ENCODE measurements around the gene SLC12A3. TPM values are rescaled to one million over a fixed set of nuclear protein-coding genes. Genes with fewer than 3 reads are reported as not detected.
"Not testable (repeated sequence)": the region's sequence is repeated elsewhere in the genome, so short reads cannot be mapped to it uniquely, and the experiment has no call there.

SLC12A3 gene
- polyA plus RNA-seq, 2 of the 4 experiments (the other 2 are of a cell fraction), result 0.08 to 0.09 TPM

DNA sequence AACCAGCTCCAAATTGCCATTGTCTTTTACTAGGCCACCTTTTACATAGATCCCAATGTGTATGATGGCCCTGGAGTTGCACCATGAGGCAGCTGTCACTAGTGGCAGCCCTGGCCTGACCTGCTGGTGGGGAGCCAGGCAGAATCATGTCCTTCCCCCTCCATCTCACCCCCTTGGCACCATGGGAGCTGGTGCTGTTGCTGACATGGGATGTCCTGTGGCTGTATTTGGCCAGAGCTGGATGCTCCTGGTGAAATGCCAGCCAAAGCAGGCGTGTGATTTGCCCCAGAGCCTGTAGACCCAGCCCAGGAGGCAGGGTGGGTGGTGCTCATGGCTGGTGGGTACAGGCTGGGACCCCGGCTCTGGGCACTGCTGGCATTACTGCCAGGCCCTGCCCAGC is 18.6 kb downstream of the SLC12A3 start:
- ATAC-seq (no peak; a peak in 1 of 6 replicates), DNase-seq (ENCODE audit: low read depth in 1 of 2, low spot score in 1 of 2) (no peak), FAIRE-seq (no peak)
- Histone ChIP-seq H3K4me2 (no peak overlapping the region), H3K4me3 (no peak overlapping the region), H3K9me3 (no peaks in the 10 kb centered on the region), H3K27ac (no peak overlapping the region), H3K4me1 (no peaks in the 10 kb centered on the region)
- whole genome bisulfite sequencing (ENCODE audit: missing lambda C conversion rate), result 57% methylated on average over 1 of the region's 2 CpGs
- TF ChIP-seq, protein P1, sequence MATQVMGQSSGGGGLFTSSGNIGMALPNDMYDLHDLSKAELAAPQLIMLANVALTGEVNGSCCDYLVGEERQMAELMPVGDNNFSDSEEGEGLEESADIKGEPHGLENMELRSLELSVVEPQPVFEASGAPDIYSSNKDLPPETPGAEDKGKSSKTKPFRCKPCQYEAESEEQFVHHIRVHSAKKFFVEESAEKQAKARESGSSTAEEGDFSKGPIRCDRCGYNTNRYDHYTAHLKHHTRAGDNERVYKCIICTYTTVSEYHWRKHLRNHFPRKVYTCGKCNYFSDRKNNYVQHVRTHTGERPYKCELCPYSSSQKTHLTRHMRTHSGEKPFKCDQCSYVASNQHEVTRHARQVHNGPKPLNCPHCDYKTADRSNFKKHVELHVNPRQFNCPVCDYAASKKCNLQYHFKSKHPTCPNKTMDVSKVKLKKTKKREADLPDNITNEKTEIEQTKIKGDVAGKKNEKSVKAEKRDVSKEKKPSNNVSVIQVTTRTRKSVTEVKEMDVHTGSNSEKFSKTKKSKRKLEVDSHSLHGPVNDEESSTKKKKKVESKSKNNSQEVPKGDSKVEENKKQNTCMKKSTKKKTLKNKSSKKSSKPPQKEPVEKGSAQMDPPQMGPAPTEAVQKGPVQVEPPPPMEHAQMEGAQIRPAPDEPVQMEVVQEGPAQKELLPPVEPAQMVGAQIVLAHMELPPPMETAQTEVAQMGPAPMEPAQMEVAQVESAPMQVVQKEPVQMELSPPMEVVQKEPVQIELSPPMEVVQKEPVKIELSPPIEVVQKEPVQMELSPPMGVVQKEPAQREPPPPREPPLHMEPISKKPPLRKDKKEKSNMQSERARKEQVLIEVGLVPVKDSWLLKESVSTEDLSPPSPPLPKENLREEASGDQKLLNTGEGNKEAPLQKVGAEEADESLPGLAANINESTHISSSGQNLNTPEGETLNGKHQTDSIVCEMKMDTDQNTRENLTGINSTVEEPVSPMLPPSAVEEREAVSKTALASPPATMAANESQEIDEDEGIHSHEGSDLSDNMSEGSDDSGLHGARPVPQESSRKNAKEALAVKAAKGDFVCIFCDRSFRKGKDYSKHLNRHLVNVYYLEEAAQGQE (IDR thresholded peaks at IDR 0.05), result no peak
- TF ChIP-seq, protein P2, sequence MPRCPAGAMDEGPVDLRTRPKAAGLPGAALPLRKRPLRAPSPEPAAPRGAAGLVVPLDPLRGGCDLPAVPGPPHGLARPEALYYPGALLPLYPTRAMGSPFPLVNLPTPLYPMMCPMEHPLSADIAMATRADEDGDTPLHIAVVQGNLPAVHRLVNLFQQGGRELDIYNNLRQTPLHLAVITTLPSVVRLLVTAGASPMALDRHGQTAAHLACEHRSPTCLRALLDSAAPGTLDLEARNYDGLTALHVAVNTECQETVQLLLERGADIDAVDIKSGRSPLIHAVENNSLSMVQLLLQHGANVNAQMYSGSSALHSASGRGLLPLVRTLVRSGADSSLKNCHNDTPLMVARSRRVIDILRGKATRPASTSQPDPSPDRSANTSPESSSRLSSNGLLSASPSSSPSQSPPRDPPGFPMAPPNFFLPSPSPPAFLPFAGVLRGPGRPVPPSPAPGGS (IDR thresholded peaks at IDR 0.05), result no peak
- TF ChIP-seq MAZ (IDR thresholded peaks at IDR 0.05; ENCODE audit: borderline replicate concordance, low read depth, low read length) (no peak), RARB (CRISPR knock-in tag; IDR thresholded peaks at IDR 0.05) (no peak), HOXB13 (CRISPR knock-in tag; IDR thresholded peaks at IDR 0.05; ENCODE audit: low read depth) (no peak)
- ChIA-PET POLR2A (no interaction called here), CTCF (interaction anchor here (1.2 to 1.9 kb wide), 2 partner anchors 17 to 90 kb away, joined by 4 to 10 read pairs; no protein-coding TSS in a partner anchor)

DNA sequence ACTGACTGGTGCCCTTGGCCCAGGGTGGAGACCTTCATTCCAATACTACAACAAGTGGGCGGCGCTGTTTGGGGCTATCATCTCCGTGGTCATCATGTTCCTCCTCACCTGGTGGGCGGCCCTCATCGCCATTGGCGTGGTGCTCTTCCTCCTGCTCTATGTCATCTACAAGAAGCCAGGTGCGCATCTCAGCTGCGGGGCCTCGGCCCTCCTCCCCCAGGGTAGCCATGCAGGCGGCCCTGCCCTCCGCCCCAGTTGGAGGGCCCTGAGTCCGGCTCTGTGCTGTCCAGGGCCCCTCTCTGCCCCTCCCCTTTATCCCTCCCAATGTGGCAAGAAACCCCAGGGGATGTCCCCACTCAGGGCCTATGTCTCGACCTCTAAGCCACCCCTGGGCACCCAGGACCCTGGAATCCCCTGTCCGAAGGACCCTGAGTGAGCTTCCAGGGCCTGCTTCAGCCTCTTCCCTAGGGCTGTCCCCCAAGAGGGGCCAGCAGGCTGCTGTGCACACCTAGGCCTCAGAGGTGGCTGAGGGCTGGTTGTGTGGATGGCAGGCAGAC is 19.1 kb downstream of the SLC12A3 start:
- no peak for ATAC-seq
- no peaks in the 10 kb centered on the region for H3K9me3 ChIP-seq
- ChIA-PET POLR2A (no interaction called here), CTCF (interaction anchor here (1.2 to 1.9 kb wide), 2 partner anchors 17 to 91 kb away, joined by 4 to 10 read pairs; no protein-coding TSS in a partner anchor)
- DNase-seq (ENCODE audit: low read depth in 1 of 2, low spot score in 1 of 2), result no peak
- no peak overlapping the region for H3K4me3 ChIP-seq
- no peaks in the 10 kb centered on the region for H3K4me1 ChIP-seq
- no peak overlapping the region for H3K4me2 ChIP-seq
- no peak for FAIRE-seq
- no peak for TF ChIP-seq CHD4 (IDR thresholded peaks at IDR 0.05; ENCODE audit: borderline replicate concordance)
- TF ChIP-seq CEBPB (IDR thresholded peaks at IDR 0.05), result no peak
- no peak for TF ChIP-seq GATA3 (IDR thresholded peaks at IDR 0.05; ENCODE audit: borderline replicate concordance)
- TF ChIP-seq, protein P3, sequence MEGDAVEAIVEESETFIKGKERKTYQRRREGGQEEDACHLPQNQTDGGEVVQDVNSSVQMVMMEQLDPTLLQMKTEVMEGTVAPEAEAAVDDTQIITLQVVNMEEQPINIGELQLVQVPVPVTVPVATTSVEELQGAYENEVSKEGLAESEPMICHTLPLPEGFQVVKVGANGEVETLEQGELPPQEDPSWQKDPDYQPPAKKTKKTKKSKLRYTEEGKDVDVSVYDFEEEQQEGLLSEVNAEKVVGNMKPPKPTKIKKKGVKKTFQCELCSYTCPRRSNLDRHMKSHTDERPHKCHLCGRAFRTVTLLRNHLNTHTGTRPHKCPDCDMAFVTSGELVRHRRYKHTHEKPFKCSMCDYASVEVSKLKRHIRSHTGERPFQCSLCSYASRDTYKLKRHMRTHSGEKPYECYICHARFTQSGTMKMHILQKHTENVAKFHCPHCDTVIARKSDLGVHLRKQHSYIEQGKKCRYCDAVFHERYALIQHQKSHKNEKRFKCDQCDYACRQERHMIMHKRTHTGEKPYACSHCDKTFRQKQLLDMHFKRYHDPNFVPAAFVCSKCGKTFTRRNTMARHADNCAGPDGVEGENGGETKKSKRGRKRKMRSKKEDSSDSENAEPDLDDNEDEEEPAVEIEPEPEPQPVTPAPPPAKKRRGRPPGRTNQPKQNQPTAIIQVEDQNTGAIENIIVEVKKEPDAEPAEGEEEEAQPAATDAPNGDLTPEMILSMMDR (IDR thresholded peaks at IDR 0.05), result no peak
- TF ChIP-seq POLR2AphosphoS2 (conservative IDR thresholded peaks at IDR 0.05; ENCODE audit: low read length), result no peak
- no peak for TF ChIP-seq PHF8 (IDR thresholded peaks at IDR 0.05; ENCODE audit: borderline replicate concordance, low read depth)
- TF ChIP-seq, protein P4, sequence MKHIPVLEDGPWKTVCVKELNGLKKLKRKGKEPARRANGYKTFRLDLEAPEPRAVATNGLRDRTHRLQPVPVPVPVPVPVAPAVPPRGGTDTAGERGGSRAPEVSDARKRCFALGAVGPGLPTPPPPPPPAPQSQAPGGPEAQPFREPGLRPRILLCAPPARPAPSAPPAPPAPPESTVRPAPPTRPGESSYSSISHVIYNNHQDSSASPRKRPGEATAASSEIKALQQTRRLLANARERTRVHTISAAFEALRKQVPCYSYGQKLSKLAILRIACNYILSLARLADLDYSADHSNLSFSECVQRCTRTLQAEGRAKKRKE (CRISPR knock-in tag; IDR thresholded peaks at IDR 0.05; ENCODE audit: low read depth), result no peak
- no peak for TF ChIP-seq ZFP36 (IDR thresholded peaks at IDR 0.05; ENCODE audit: borderline replicate concordance, partially characterized antibody)
- no peak for TF ChIP-seq BHLHE40 (IDR thresholded peaks at IDR 0.05; ENCODE audit: low read depth, low read length)
- TF ChIP-seq, protein P5, sequence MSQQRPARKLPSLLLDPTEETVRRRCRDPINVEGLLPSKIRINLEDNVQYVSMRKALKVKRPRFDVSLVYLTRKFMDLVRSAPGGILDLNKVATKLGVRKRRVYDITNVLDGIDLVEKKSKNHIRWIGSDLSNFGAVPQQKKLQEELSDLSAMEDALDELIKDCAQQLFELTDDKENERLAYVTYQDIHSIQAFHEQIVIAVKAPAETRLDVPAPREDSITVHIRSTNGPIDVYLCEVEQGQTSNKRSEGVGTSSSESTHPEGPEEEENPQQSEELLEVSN (IDR thresholded peaks at IDR 0.05; ENCODE audit: borderline replicate concordance, low read depth), result no peak
- no peak overlapping the region for H3K27ac ChIP-seq
- WGBS (ENCODE audit: missing lambda C conversion rate), result 87% methylated on average over 10 of the region's 14 CpGs

DNA sequence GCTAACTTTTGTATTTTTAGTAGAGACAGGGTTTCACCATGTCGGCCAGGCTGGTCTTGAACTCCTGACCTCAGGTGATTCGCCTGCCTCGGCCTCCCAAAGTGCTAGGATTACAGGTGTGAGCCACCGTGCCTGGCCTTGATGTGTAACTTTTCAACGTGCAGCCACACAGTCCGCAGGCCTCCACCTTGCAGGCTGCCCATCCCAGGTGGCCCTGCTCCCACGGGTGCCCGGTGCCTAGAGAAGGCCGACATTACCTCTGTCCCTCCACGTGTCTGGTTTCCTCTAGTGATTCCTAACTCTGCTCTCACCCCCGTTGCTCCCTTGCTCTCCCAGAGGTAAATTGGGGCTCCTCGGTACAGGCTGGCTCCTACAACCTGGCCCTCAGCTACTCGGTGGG is 19.9 kb downstream of the SLC12A3 start:
- H3K9me3 ChIP-seq; POLR2A ChIA-PET; DNase-seq (ENCODE audit: low read depth in 1 of 2, low spot score in 1 of 2); H3K4me2 ChIP-seq; ATAC-seq; H3K4me1 ChIP-seq; FAIRE-seq; H3K27ac ChIP-seq; H3K4me3 ChIP-seq: not testable (repeated sequence)
- 86% methylated on average over 13 of the region's 13 CpGs for WGBS (ENCODE audit: missing lambda C conversion rate)
- CTCF ChIA-PET, result interaction anchor here (1.2 to 1.9 kb wide), 2 partner anchors 18 kb away, joined by 4 to 10 read pairs; no protein-coding TSS in a partner anchor

Measured in A549 (cell line).